GM18505 (cell line): ENCODE data around the gene CFAP251.
"Not testable (repeated sequence)": the region's sequence is repeated elsewhere in the genome, so short reads cannot be mapped to it uniquely, and the experiment has no call there.

Experiments used
- ATAC-seq: cut with Tn5 transposase; IDR thresholded peaks from one replicate; pipeline ENCODE4 v1.9.1; 2021; ENCODE audit not compliant: unreplicated experiment
- POLR2A ChIP-seq: IDR thresholded peaks from 4 replicates; pipeline ENCODE4 v1.6.1; 2011; ENCODE audit warnings: borderline replicate concordance; ENCODE audit not compliant: insufficient read depth, insufficient read length; ENCODE audit errors: extremely low read depth

CFAP251 gene

DNA sequence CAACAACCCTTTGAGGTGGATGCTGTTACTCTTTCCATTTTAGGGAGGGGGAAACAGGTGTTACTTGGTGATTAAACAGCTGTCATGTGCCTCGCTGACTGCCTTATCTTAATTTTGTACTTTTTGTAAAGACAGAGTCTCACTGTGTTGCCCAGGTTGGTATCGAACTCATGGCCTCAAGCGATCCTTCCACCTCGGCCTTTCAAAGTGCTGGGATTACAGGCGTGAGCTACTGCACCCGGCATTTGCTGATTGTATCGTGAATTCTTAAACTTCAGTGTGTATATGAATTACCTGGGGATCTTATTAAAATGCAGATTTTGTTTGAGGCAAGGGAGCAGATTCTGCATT lies 29.1 kb upstream of the CFAP251 start:
- no peak for ATAC-seq
- no peak for TF ChIP-seq POLR2A

DNA sequence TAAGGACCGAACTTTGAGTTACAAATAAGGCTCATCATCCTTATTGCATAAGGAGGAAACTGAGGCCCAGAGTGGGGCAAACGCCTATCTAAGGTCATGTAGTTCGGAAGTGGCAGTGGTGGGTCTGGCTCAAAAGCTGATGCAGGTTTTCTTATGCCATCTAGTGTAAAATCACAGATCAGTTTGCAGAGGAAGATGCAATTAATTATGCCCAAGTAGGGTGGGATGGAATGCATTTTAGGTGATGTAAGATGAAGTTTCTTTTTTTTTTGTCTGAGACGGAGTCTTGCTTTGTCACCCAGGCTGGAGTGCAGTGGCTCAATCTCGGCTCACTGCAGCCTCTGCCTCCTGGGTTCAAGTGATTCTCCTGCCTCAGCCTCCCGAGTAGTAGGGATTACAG lies 28.7 kb upstream of the CFAP251 start:
- ATAC-seq, result not testable (repeated sequence)

DNA sequence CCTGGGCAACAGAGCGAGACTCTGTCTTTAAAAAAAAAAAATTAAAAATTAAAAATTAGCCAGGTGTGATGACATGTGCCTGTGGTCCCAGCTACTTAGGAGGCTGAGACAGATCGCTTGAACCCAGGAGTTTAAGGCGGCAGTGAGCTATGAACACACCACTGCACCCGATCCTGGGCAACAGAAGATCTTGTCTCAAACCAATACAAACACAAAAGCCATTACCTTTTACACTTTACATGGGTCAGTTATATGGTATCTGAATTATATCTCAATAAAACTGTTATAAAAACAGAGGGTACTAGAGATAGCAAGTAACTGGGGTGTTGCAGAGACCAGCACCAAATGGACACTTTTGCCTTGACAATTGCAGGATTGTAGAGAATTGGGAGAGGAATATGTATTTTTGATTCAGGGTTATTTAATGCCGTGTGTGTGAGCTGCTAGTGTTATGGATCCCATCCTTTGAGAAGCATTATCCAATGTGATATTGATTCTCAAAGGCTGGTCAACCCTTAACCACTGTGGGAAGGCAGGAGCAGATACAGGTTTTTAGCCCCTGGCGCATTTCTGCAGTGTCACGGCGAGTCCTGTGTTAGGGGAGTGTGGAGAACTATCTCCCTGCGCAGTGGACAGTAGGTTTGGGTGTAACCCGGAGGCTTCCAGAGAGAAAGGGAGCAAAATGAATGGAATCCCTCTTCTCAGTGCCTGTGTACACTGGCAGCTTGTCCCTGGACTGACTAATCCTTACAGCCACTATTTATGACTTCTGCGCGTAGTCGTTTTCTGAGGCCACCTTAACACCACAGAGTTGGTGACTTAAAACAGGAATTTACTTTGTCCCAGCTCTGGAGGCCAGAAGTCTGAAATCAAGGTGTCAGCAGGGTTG lies 25.5 kb upstream of the CFAP251 start:
- TF ChIP-seq POLR2A, result no peak
- ATAC-seq, result no peak

DNA sequence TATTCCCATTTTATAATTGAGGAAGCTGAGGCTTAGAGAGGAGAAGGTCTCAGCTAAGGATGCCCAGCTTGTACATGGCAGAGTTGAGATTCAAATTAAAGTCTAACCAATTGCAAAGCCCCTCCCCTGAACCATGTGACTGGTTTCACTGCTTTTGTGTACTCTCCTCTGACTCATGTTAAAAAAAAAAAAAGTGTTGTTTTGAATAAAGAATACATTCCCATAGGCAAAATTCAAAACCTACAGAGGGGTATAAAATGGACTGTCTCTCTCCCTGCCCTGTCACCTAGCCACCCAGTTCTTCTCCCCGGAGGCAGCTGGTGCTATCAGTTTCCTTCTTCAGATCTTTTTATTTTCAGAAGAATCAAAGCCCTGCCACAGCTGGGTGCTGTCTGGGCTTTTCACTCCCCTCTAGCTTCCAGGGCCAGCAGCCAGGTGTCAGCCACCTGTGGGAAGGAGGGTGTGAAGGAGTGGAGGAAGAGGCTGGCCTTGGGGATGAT lies 24.4 kb upstream of the CFAP251 start:
- TF ChIP-seq POLR2A, result no peak
- ATAC-seq, result no peak

DNA sequence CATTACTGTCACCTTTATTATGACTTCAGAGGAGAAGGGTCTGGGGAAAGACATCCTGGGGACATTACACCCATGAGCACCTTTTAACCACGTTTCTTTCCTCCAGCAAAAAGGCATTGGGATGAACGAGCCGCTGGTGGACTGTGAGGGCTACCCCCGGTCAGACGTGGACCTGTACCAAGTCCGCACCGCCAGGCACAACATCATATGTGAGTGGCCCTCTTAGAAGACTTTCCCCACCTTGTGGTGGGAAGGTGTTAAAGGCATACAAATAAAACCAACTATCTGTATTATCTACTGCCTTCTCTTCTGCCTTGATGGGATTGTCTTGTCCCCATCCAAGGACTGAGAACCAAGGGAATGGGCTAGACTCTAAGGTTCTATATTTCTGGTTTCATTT lies 23.8 kb upstream of the CFAP251 start:
- TF ChIP-seq POLR2A, result no peak
- ATAC-seq, result no peak

DNA sequence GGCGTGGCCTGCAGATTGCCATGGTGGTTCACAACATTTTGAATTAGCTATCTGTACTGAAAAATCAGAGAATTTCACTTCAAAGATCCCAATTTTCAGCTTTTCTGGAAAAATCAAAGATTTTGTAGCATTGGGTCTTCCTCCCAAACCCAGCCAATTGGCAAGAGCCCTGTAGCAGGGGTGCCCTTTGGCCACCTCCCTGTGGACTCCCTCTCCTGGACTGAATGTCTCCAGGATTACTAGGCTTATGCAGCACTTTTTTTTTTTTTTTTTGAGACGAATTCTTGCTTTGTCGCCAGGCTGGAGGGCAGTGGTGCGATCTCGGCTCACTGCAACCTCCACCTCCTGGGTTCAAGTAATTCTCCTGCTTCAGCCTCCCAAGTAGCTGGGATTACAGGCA lies 20.1 kb upstream of the CFAP251 start:
- TF ChIP-seq POLR2A, result no peak
- ATAC-seq, result no peak

DNA sequence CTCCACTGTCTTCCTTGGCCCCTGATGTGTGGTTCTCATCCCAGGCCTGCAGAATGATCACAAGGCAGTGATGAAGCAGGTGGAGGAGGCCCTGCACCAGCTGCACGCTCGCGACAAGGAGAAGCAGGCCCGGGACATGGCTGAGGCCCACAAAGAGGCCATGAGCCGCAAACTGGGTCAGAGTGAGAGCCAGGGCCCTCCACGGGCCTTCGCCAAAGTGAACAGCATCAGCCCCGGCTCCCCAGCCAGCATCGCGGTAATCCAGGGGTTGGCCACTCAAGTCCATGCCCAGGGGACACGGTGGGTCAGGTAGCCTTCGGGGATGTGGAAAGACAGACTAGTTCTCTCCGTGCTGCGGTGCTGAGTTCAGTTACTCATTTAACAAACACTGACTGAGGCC lies 18.8 kb upstream of the CFAP251 start:
- ATAC-seq, result no peak
- TF ChIP-seq POLR2A, result no peak

DNA sequence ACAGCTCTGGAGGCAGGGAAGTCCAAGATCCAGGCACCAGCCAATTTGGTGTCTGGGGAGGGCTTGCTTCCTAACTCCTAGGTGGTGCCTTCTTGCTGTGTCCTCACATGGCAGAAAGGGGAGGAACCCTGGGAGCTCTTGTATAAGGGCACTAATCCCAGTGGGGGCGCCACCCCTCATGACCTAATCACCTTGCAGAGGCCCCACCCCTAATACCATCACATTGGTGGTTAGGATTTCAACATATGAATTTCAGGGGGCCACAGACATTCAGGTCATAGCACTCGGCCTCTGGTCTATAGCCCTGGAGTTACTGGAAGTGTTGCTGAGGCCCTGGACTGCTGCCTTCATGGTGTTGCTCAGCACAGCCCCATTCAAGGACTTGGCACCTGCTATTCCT lies 15.2 kb upstream of the CFAP251 start:
- TF ChIP-seq POLR2A, result no peak
- no peak for ATAC-seq

DNA sequence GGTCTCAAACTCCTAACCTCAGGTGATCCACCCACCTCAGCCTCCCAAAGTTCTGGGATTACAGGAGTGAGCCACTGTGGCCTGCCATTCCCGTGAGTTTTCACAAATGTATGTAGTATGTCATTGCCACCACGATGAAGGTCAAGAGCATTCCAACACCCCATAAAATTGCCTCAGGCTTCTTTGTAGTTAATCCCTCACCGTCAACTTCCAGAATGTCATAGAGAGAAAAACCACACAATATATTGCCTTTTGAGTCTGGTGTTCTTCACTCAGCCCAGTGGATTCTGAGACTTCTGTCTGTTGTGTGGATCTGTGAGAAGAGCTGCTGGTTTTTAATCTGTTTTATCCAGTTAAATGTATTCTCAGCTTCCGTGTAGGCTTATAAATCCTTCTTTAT lies 12.6 kb upstream of the CFAP251 start:
- no peak for ATAC-seq
- TF ChIP-seq POLR2A, result no peak

DNA sequence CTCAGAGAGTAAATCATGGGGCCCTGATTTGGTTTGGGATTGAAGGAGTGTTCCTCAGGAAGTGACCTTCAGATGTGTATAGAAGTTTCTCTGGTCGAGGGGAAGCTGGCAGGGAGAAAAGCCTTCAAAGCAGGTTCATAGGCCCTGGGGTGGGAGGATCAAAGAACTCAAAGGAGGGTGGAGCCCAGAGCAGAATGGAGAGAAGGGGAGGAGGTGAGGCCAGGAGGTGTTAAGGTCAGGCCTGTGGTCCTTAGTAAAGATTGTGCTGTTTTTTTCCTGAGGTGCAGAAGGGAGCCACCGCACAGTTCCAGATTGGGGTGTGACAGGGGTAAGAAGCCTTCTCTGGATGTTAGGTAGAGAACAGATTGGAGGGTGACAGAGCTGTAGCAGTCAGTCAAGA lies 9.7 kb upstream of the CFAP251 start:
- no peak for TF ChIP-seq POLR2A
- no peak for ATAC-seq

DNA sequence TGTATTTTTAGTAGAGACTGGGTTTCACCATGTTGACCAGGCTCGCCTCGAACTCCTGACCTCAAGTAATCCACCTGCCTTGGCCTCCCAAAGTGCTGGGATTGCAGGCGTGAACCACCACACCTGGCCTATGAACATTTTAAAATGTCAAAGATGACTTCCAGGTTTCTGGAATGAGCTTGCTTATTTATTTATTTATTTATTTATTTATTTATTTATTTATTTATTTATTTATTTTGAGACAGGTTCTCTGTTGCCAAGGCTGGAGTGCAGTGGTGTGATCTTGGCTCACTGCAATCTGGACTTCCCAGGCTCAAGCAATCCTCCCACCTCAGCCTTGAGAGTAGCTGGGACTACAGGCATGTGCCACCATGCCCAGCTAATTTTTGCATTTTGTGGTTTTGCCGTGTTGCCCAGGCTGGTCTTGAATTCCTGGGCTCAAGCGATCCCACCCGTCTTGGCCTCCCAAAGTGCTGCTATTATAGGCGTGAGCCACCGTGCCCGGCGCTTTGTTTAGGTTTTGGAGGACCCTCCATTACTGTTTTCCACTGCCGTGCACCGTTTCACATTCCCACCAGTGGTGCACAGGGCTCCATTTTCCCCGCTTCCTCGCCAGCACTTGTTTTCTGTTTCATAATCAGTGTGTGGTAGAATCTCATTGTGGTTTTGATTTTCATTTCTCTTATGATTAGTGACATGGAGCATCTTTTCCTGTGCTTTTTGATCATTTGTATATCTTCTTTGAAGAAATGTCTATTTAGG lies 6.4 kb upstream of the CFAP251 start:
- no peak for TF ChIP-seq POLR2A
- ATAC-seq, result no peak

DNA sequence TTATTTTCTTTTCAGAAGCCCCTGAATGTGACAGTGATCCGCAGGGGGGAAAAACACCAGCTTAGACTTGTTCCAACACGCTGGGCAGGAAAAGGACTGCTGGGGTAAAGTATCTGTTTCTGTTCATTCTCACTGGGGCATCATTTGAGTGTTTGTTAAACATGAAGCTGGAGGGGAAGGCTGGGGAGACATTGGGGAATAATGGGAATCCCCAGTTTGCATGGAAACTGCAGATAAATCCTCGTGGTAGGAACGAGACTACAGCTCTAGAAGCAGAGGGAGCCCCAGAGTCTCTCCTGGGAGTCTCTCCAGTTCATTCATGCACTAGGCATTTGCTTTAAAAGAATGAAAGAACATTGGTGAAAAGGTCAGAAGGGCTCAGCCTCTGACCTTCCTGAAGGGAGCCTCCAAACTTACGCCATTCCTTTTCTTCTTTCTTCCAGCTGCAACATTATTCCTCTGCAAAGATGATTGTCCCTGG lies 2.5 kb upstream of the CFAP251 start:
- no peak for TF ChIP-seq POLR2A

DNA sequence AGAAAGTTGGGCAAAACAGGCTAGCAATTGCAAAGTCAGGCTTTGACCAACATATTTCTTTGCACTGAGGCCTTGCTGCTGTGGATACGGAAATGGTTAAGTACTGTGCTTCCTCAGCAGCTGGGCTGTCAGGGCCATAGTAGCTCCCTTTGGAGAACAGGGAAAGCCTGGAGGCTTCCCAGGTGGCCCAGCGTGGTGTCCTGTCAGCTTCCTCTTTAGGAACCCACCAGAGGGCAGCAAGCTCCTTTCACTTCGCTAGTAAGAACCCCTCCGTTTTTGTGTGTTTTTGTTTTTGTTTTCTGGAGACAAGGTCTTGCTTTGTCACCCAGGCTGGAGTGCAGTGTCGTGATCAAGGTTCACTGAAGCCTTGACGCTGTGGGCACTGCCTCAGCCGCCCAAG lies 1.7 kb upstream of the CFAP251 start:
- no peak for ATAC-seq
- no peak for TF ChIP-seq POLR2A

More for the DNA sequence above, 2.5 kb upstream of the CFAP251 start:
- no peak for ATAC-seq

DNA sequence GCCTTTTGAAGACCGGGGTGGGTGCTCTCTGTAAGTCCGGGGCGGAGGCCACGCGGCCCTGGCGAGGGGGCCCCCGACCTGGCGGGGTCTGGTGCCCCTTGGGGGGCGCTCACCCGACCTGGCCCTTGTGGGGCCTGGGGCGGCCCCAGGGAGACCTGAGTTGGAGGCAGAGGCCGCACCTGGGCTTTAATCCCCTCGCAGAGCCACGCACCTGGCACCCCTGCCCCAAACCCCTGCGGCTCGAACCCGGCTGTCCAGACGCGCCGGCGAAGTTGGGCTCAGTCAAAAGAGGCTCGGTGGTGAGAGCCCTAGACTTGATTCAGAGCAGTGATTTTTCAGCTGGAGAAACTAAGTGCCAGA lies 267 bp downstream of the CFAP251 start:
- ATAC-seq, result peak; percentile 34
- TF ChIP-seq POLR2A, result no peak
